ENCODE results near the gene ABCB11. TPM values are rescaled to one million over a fixed set of nuclear protein-coding genes. Genes with fewer than 3 reads are reported as not detected.

ABCB11 gene
- total and polyA plus RNA-seq, 9 of the 15 experiments (the other 6 are each of a cell fraction or from before 2014, with no cell fraction given) = 0.04 to 0.51 (median 0.10) TPM; not detected in 1

DNA sequence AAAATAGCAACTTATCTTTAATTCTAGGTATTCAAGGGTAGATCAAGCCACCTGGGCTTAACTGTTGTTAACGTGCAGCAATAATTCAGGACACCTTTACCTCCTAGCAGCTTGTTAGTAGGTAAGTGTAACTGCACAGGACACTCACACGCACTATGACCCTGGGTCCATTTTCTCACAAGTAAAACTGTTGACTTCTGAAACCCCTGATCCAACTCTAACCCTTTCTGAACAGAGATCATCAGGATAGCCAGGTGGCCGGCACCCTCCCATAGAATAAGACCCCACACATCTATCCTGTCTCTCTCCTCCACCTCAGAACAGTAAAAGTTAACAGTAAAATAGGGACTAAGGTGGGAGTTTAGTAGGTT lies 141.5 kb downstream of the ABCB11 start (continued):
- TF ChIP-seq, protein P1, sequence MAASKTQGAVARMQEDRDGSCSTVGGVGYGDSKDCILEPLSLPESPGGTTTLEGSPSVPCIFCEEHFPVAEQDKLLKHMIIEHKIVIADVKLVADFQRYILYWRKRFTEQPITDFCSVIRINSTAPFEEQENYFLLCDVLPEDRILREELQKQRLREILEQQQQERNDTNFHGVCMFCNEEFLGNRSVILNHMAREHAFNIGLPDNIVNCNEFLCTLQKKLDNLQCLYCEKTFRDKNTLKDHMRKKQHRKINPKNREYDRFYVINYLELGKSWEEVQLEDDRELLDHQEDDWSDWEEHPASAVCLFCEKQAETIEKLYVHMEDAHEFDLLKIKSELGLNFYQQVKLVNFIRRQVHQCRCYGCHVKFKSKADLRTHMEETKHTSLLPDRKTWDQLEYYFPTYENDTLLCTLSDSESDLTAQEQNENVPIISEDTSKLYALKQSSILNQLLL (CRISPR knock-in tag; IDR thresholded peaks at IDR 0.05; ENCODE audit: borderline replicate concordance) = no peak
- TF ChIP-seq, protein P2, sequence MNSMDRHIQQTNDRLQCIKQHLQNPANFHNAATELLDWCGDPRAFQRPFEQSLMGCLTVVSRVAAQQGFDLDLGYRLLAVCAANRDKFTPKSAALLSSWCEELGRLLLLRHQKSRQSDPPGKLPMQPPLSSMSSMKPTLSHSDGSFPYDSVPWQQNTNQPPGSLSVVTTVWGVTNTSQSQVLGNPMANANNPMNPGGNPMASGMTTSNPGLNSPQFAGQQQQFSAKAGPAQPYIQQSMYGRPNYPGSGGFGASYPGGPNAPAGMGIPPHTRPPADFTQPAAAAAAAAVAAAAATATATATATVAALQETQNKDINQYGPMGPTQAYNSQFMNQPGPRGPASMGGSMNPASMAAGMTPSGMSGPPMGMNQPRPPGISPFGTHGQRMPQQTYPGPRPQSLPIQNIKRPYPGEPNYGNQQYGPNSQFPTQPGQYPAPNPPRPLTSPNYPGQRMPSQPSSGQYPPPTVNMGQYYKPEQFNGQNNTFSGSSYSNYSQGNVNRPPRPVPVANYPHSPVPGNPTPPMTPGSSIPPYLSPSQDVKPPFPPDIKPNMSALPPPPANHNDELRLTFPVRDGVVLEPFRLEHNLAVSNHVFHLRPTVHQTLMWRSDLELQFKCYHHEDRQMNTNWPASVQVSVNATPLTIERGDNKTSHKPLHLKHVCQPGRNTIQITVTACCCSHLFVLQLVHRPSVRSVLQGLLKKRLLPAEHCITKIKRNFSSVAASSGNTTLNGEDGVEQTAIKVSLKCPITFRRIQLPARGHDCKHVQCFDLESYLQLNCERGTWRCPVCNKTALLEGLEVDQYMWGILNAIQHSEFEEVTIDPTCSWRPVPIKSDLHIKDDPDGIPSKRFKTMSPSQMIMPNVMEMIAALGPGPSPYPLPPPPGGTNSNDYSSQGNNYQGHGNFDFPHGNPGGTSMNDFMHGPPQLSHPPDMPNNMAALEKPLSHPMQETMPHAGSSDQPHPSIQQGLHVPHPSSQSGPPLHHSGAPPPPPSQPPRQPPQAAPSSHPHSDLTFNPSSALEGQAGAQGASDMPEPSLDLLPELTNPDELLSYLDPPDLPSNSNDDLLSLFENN (IDR thresholded peaks at IDR 0.05; ENCODE audit: low read depth in 2 of 2, low read length in 2 of 2) = no peak
- TF ChIP-seq, protein P3, sequence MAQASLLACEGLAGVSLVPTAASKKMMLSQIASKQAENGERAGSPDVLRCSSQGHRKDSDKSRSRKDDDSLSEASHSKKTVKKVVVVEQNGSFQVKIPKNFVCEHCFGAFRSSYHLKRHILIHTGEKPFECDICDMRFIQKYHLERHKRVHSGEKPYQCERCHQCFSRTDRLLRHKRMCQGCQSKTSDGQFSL (CRISPR knock-in tag; IDR thresholded peaks at IDR 0.05) = no peak
- TF ChIP-seq, protein P3 (tag; IDR thresholded peaks at IDR 0.05) = no peak
- TF ChIP-seq NEUROD1 (IDR thresholded peaks at IDR 0.05; ENCODE audit: borderline replicate concordance, low read depth, low read length, partially characterized antibody) (no peak), NCOA4 (IDR thresholded peaks at IDR 0.05; ENCODE audit: partially characterized antibody) (no peak), PCBP2 (IDR thresholded peaks at IDR 0.05; ENCODE audit: low read depth, low read length, poor library complexity, severe bottlenecking) (no peak), MEF2A (IDR thresholded peaks at IDR 0.05; ENCODE audit: control insufficient read depth, low read depth, low read length) (no peak), FOS (IDR thresholded peaks at IDR 0.05; ENCODE audit: extremely low read depth, insufficient read length) (no peak), BRD4 (IDR thresholded peaks at IDR 0.05) (no peak)
- TF ChIP-seq, protein P4, sequence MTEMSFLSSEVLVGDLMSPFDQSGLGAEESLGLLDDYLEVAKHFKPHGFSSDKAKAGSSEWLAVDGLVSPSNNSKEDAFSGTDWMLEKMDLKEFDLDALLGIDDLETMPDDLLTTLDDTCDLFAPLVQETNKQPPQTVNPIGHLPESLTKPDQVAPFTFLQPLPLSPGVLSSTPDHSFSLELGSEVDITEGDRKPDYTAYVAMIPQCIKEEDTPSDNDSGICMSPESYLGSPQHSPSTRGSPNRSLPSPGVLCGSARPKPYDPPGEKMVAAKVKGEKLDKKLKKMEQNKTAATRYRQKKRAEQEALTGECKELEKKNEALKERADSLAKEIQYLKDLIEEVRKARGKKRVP (CRISPR knock-in tag; IDR thresholded peaks at IDR 0.05) = no peak
- TF ChIP-seq, protein P5, sequence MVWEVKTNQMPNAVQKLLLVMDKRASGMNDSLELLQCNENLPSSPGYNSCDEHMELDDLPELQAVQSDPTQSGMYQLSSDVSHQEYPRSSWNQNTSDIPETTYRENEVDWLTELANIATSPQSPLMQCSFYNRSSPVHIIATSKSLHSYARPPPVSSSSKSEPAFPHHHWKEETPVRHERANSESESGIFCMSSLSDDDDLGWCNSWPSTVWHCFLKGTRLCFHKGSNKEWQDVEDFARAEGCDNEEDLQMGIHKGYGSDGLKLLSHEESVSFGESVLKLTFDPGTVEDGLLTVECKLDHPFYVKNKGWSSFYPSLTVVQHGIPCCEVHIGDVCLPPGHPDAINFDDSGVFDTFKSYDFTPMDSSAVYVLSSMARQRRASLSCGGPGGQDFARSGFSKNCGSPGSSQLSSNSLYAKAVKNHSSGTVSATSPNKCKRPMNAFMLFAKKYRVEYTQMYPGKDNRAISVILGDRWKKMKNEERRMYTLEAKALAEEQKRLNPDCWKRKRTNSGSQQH (CRISPR knock-in tag; IDR thresholded peaks at IDR 0.05) = no peak
